SK-N-SH treated with all-trans-retinoic acid at 6 μM for 48 hours (cell line): Measurements from ENCODE around the gene KLHL14.

Source experiments
- ATAC-seq: fragments of 200-7000 bp; cut with Tn5 transposase; 3 replicates; pipeline ENCODE4 v1.9.1; 2020; ENCODE audit warnings: mild to moderate bottlenecking, moderate library complexity
- ARNTL ChIP-seq: fragments of 450-650 bp; formaldehyde crosslinking; IDR thresholded peaks from 2 replicates; pipeline ENCODE4 v1.5.0; 2020; ENCODE audit warnings: low read depth, mild to moderate bottlenecking, moderate library complexity, borderline replicate concordance
- BACH2 ChIP-seq: fragments of 250-450 bp; sonication (Bioruptor Pico); IDR thresholded peaks from 2 replicates; pipeline ENCODE4 v1.9.0; 2021; ENCODE audit warnings: mild to moderate bottlenecking, borderline replicate concordance
- CREB5 ChIP-seq: fragments of 250-450 bp; sonication (Bioruptor Pico); IDR thresholded peaks from 2 replicates; pipeline ENCODE4 v1.5.1; 2020; ENCODE audit warnings: low read depth, mild to moderate bottlenecking, moderate library complexity
- CSDC2 ChIP-seq: fragments of 250-450 bp; sonication (Bioruptor Pico); IDR thresholded peaks from 2 replicates; pipeline ENCODE4 v1.5.0; 2020; ENCODE audit warnings: mild to moderate bottlenecking, moderate library complexity
- ESRRG ChIP-seq: fragments of 250-450 bp; sonication (Bioruptor Pico); IDR thresholded peaks from 2 replicates; pipeline ENCODE4 v1.6.1; 2021; ENCODE audit warnings: mild to moderate bottlenecking
- GLIS3 ChIP-seq: fragments of 250-450 bp; sonication (Bioruptor Pico); IDR thresholded peaks from 2 replicates; pipeline ENCODE4 v1.5.0; 2020; ENCODE audit warnings: mild to moderate bottlenecking, moderate library complexity
- ISL1 ChIP-seq: fragments of 250-450 bp; sonication (Bioruptor Pico); IDR thresholded peaks from 2 replicates; pipeline ENCODE4 v2.1.2; 2022; ENCODE audit warnings: mild to moderate bottlenecking, moderate library complexity
- OSR1 ChIP-seq: fragments of 250-450 bp; sonication (Bioruptor Pico); IDR thresholded peaks from 2 replicates; pipeline ENCODE4 v1.8.0; 2022; ENCODE audit warnings: moderate library complexity, mild to moderate bottlenecking, inconsistent platforms
- PATZ1 ChIP-seq: fragments of 250-450 bp; sonication (Bioruptor Pico); IDR thresholded peaks from 2 replicates; pipeline ENCODE4 v1.8.0; 2020; ENCODE audit warnings: mild to moderate bottlenecking, moderate library complexity, borderline replicate concordance
- POU6F1 ChIP-seq: fragments of 250-450 bp; sonication (Bioruptor Pico); IDR thresholded peaks from 2 replicates; pipeline ENCODE4 v1.8.0; 2021; ENCODE audit warnings: low read depth, mild to moderate bottlenecking, moderate library complexity, borderline replicate concordance
- RARB ChIP-seq: fragments of 250-450 bp; sonication (Bioruptor Pico); IDR thresholded peaks from 2 replicates; pipeline ENCODE4 v1.8.0; 2021; ENCODE audit warnings: mild to moderate bottlenecking, moderate library complexity
- SNAI2 ChIP-seq: fragments of 250-450 bp; sonication (Bioruptor Pico); IDR thresholded peaks from 2 replicates; pipeline ENCODE4 v1.5.0; 2020; ENCODE audit warnings: mild to moderate bottlenecking, moderate library complexity
- TCF4 ChIP-seq: fragments of 250-450 bp; sonication (Bioruptor Pico); IDR thresholded peaks from 2 replicates; pipeline ENCODE4 v1.8.0; 2021; ENCODE audit warnings: mild to moderate bottlenecking, moderate library complexity, borderline replicate concordance
- TOX ChIP-seq: fragments of 250-450 bp; sonication (Bioruptor Pico); IDR thresholded peaks from 2 replicates; pipeline ENCODE4 v1.8.0; 2021; ENCODE audit warnings: mild to moderate bottlenecking, moderate library complexity, borderline replicate concordance
- TSHZ2 ChIP-seq: fragments of 250-450 bp; sonication (Bioruptor Pico); IDR thresholded peaks from 2 replicates; pipeline ENCODE4 v1.5.0; 2020; ENCODE audit warnings: mild to moderate bottlenecking, moderate library complexity
- ZC3H10 ChIP-seq: fragments of 250-450 bp; sonication (Bioruptor Pico); IDR thresholded peaks from 2 replicates; pipeline ENCODE4 v1.5.1; 2021; ENCODE audit warnings: mild to moderate bottlenecking, moderate library complexity
- ZFP3 ChIP-seq: fragments of 250-450 bp; sonication (Bioruptor Pico); IDR thresholded peaks from 2 replicates; pipeline ENCODE4 v1.5.0; 2020; ENCODE audit warnings: mild to moderate bottlenecking, moderate library complexity
- ZNF565 ChIP-seq: fragments of 450-650 bp; formaldehyde crosslinking; conservative IDR thresholded peaks from 2 replicates; pipeline ENCODE4 v1.5.0; 2020; ENCODE audit warnings: low read depth, mild to moderate bottlenecking, moderate library complexity
- ZNF8 ChIP-seq: fragments of 450-650 bp; formaldehyde crosslinking; IDR thresholded peaks from 2 replicates; pipeline ENCODE4 v1.5.0; 2020; ENCODE audit warnings: mild to moderate bottlenecking, moderate library complexity

Gene KLHL14

GRCh38 chr18:32683044-32683443 lies 89.8 kb downstream of the KLHL14 start:
- TF ChIP-seq ZFP3 (CRISPR knock-in tag) (no peak), CREB5 (no peak), ESRRG (CRISPR knock-in tag) (no peak), ZC3H10 (CRISPR knock-in tag) (no peak), TSHZ2 (CRISPR knock-in tag) (no peak), ZNF8 (CRISPR knock-in tag) (no peak), ISL1 (CRISPR knock-in tag) (no peak), TCF4 (no peak), CSDC2 (CRISPR knock-in tag) (no peak), TOX (CRISPR knock-in tag) (no peak)

GRCh38 chr18:32677578-32677977 lies 95.2 kb downstream of the KLHL14 start:
- ATAC-seq, result no peak
- TF ChIP-seq ZFP3 (CRISPR knock-in tag) (no peak), TCF4 (no peak), ZC3H10 (CRISPR knock-in tag) (no peak), GLIS3 (CRISPR knock-in tag) (no peak), CSDC2 (CRISPR knock-in tag) (no peak), BACH2 (CRISPR knock-in tag) (no peak), RARB (CRISPR knock-in tag) (no peak), CREB5 (no peak), OSR1 (CRISPR knock-in tag) (no peak)

More at GRCh38 chr18:32683044-32683443, 89.8 kb downstream of the KLHL14 start:
- ATAC-seq, result no peak

GRCh38 chr18:32674491-32674890 lies 98.3 kb downstream of the KLHL14 start:
- ATAC-seq, result peak; percentile 71
- TF ChIP-seq PATZ1 (CRISPR knock-in tag), result no peak

GRCh38 chr18:32672398-32672797 lies 100.4 kb downstream of the KLHL14 start:
- TF ChIP-seq OSR1 (CRISPR knock-in tag) (no peak), TOX (CRISPR knock-in tag) (no peak), ESRRG (CRISPR knock-in tag) (no peak), ZFP3 (CRISPR knock-in tag) (no peak), PATZ1 (CRISPR knock-in tag) (no peak), SNAI2 (CRISPR knock-in tag) (no peak), POU6F1 (no peak), CREB5 (no peak), ARNTL (CRISPR knock-in tag) (no peak), ZNF8 (CRISPR knock-in tag) (no peak), ZC3H10 (CRISPR knock-in tag) (no peak), TCF4 (no peak), ZNF565 (no peak), RARB (CRISPR knock-in tag) (no peak)
- ATAC-seq, result no peak
